SK-MEL-5 (cell line): ENCODE measurements around the gene TRMT2A. TPM values are rescaled to one million over a fixed set of nuclear protein-coding genes. Genes with fewer than 3 reads are reported as not detected.
"Not testable (repeated sequence)": the region's sequence is repeated elsewhere in the genome, so short reads cannot be mapped to it uniquely, and the experiment has no call there.

Experiments
- DNase-seq: peaks from one replicate; pipeline ENCODE4 v3.0.0-alpha.2; 2016; ENCODE audit warnings: low read depth, low spot score
- in situ Hi-C: cut with HindIII; loops from 2 replicates; pipeline ENCODE4 v1.10.0; 2016; ENCODE audit warnings: low sequenced_read_pairs, high pct_unique_total_duplicates, low pct_unique_long_range_greater_than_20kb
- polyA plus RNA-seq, 2 experiments: library from polyadenylated mRNA; depleted of rRNA; stranded (reverse); fragments of >200 nt; gene quantifications; 2 replicates each; pipeline ENCODE4 v1.2.3, GENCODE V29; 2015
- total RNA-seq: library from RNA; depleted of rRNA; stranded (reverse); fragments of >200 nt; shearing (Covaris generic); gene quantifications from 2 replicates; pipeline ENCODE4 v1.2.3, GENCODE V29; 2014; rRNA removed

The TRMT2A gene
- total RNA-seq = 66.1 and 67.3 TPM in 2 replicates
- polyA plus RNA-seq (2015; cell fraction: cytosol; rRNA removed) = 61.9 and 75.3 TPM in 2 replicates
- polyA plus RNA-seq (2015; cell fraction: nucleus; rRNA removed) = 723 and 807 TPM in 2 replicates

- peak; percentile 98 for DNase-seq
- in situ Hi-C loops = no loop called here
Observed at GRCh38 chr22:20116951-20117632, at the start of gene TRMT2A. Gene TRMT2A (minus strand): TSS chr22:20117226. CDS start chr22:20116906, 320 bp downstream.

GRCh38 chr22:20166703-20167102 lies 49.7 kb upstream of the TRMT2A start:
- in situ Hi-C loops = no loop called here
- no peak for DNase-seq

- DNase-seq = no peak
- in situ Hi-C loops = no loop called here
Observed at GRCh38 chr22:20165913-20166312, 48.9 kb upstream of the TRMT2A start.

- in situ Hi-C loops = no loop called here
- no peak for DNase-seq
Observed at GRCh38 chr22:20165421-20165820, 48.4 kb upstream of the TRMT2A start.

GRCh38 chr22:20164863-20165262 lies 47.8 kb upstream of the TRMT2A start:
- in situ Hi-C loops = no loop called here
- DNase-seq = no peak

GRCh38 chr22:20160041-20160440 lies 43.0 kb upstream of the TRMT2A start:
- no peak for DNase-seq
- in situ Hi-C loops = no loop called here

- DNase-seq, in situ Hi-C loops: not testable (repeated sequence)
Observed at GRCh38 chr22:20159531-20159930, 42.5 kb upstream of the TRMT2A start.

GRCh38 chr22:20159076-20159475 lies 42.0 kb upstream of the TRMT2A start:
- in situ Hi-C loops = no loop called here
- peak; percentile 20 for DNase-seq

- DNase-seq = no peak
- in situ Hi-C loops = no loop called here
Observed at GRCh38 chr22:20158391-20159036, 41.5 kb upstream of the TRMT2A start.

GRCh38 chr22:20157430-20158183 lies 40.6 kb upstream of the TRMT2A start:
- no peak for DNase-seq
- in situ Hi-C loops = no loop called here

- in situ Hi-C loops = no loop called here
- peak; percentile 80 for DNase-seq
Observed at GRCh38 chr22:20156611-20157429, 39.8 kb upstream of the TRMT2A start.

GRCh38 chr22:20156042-20156389 lies 39.0 kb upstream of the TRMT2A start:
- DNase-seq = no peak
- in situ Hi-C loops = no loop called here

GRCh38 chr22:20155330-20156041 lies 38.5 kb upstream of the TRMT2A start:
- DNase-seq = peak; percentile 50
- in situ Hi-C loops = no loop called here

- no peak for DNase-seq
- in situ Hi-C loops = no loop called here
Observed at GRCh38 chr22:20154602-20155187, 37.7 kb upstream of the TRMT2A start.

- in situ Hi-C loops = no loop called here
- DNase-seq = no peak
Observed at GRCh38 chr22:20153945-20154344, 36.9 kb upstream of the TRMT2A start.

GRCh38 chr22:20152464-20152890 lies 35.5 kb upstream of the TRMT2A start:
- DNase-seq = no peak
- in situ Hi-C loops = no loop called here

GRCh38 chr22:20151276-20151588 lies 34.2 kb upstream of the TRMT2A start:
- in situ Hi-C loops = no loop called here
- DNase-seq = no peak
